Activated T-helper 1 cell treated with anti-CD3 and anti-CD28 coated beads, Interleukin-12 subunit alpha, Interleukin-12 subunit beta, Interleukin-2, Interleukin-4 antibody, amounts not matched to agents 30 ng/mL and 10 ng/mL and 1 ng/mL, durations not matched to agents 14 hours and 24 hours and 36 hours (primary cell): Measurements from ENCODE around the gene PLCXD1. TPM values are rescaled to one million over a fixed set of nuclear protein-coding genes. Genes with fewer than 3 reads are reported as not detected.
"Not testable (repeated sequence)": the region's sequence is repeated elsewhere in the genome, so short reads cannot be mapped to it uniquely, and the experiment has no call there.

Source experiments
- DNase-seq: peaks from one replicate; pipeline ENCODE4 v3.0.0; 2021; ENCODE audit warnings: low spot score
- H3K27ac Mint-ChIP-seq: one replicate; pipeline ENCODE4 v1.8.0; 2021; ENCODE audit warnings: mild to moderate bottlenecking, mixed read lengths
- H3K27me3 Mint-ChIP-seq: one replicate; pipeline ENCODE4 v1.8.0; 2022; ENCODE audit warnings: mild to moderate bottlenecking, moderate library complexity, mixed read lengths; ENCODE audit not compliant: insufficient read depth
- H3K36me3 Mint-ChIP-seq: one replicate; pipeline ENCODE4 v1.8.0; 2021; ENCODE audit warnings: low read depth, mixed read lengths
- H3K4me1 Mint-ChIP-seq: one replicate; pipeline ENCODE4 v1.8.0; 2021; ENCODE audit warnings: low read depth, mixed read lengths
- H3K4me3 Mint-ChIP-seq: one replicate; pipeline ENCODE4 v1.8.0; 2021; ENCODE audit warnings: mild to moderate bottlenecking, moderate library complexity, mixed read lengths
- H3K9me3 Mint-ChIP-seq: one replicate; pipeline ENCODE4 v1.8.0; 2021; ENCODE audit warnings: mixed read lengths
- intact Hi-C: fragments of 100-400 bp; cut with micrococcal nuclease; formaldehyde crosslinking; loops from one replicate; pipeline ENCODE4 v1.15.1; 2024
- total RNA-seq: library from RNA; stranded (reverse); gene quantifications from 2 replicates; pipeline ENCODE4 v1.2.3, GENCODE V29; 2022

Gene PLCXD1
- total RNA-seq, 1 donor from 2014 or later: 55.0 TPM

GRCh38 chrX:257054-257453 lies 24.1 kb upstream of the PLCXD1 start:
- DNase-seq, H3K36me3 Mint-ChIP-seq, intact Hi-C loops, H3K27me3 Mint-ChIP-seq, H3K4me3 Mint-ChIP-seq, H3K27ac Mint-ChIP-seq, H3K4me1 Mint-ChIP-seq, H3K9me3 Mint-ChIP-seq: not testable (repeated sequence)

GRCh38 chrX:257681-258289 lies 23.4 kb upstream of the PLCXD1 start:
- Mint-ChIP-seq H3K4me3 (no peak overlapping the region), H3K4me1 (no peaks in the 10 kb centered on the region), H3K27ac (no peak overlapping the region), H3K9me3 (peaks cover under 1% of the 10 kb centered on the region), H3K27me3 (no peaks in the 10 kb centered on the region), H3K36me3 (no peaks in the 10 kb centered on the region)
- intact Hi-C loops: no loop called here
- no peak for DNase-seq

- no peaks in the 10 kb centered on the region for H3K27me3 Mint-ChIP-seq
- no peaks in the 10 kb centered on the region for H3K36me3 Mint-ChIP-seq
- H3K9me3 Mint-ChIP-seq: no peaks in the 10 kb centered on the region
- H3K4me3 Mint-ChIP-seq: no peak overlapping the region
- intact Hi-C loops: no loop called here
- no peak for DNase-seq
- H3K4me1 Mint-ChIP-seq: no peaks in the 10 kb centered on the region
- H3K27ac Mint-ChIP-seq: no peak overlapping the region
Observed at GRCh38 chrX:258291-259040, 22.7 kb upstream of the PLCXD1 start.

GRCh38 chrX:259692-260355 lies 21.4 kb upstream of the PLCXD1 start:
- Mint-ChIP-seq H3K4me3 (no peak overlapping the region), H3K36me3 (no peaks in the 10 kb centered on the region), H3K9me3 (no peaks in the 10 kb centered on the region), H3K27ac (no peak overlapping the region), H3K27me3 (no peaks in the 10 kb centered on the region), H3K4me1 (no peaks in the 10 kb centered on the region)
- no peak for DNase-seq
- intact Hi-C loops: no loop called here

- no peak overlapping the region for H3K27ac Mint-ChIP-seq
- no peak for DNase-seq
- no peaks in the 10 kb centered on the region for H3K27me3 Mint-ChIP-seq
- H3K4me3 Mint-ChIP-seq: no peak overlapping the region
- intact Hi-C loops: no loop called here
- H3K36me3 Mint-ChIP-seq: no peaks in the 10 kb centered on the region
- H3K9me3 Mint-ChIP-seq: no peaks in the 10 kb centered on the region
- H3K4me1 Mint-ChIP-seq: no peaks in the 10 kb centered on the region
Observed at GRCh38 chrX:261167-261918, 19.8 kb upstream of the PLCXD1 start.

- Mint-ChIP-seq H3K4me1 (no peaks in the 10 kb centered on the region), H3K27me3 (no peaks in the 10 kb centered on the region), H3K9me3 (no peaks in the 10 kb centered on the region)
Observed at GRCh38 chrX:261919-262352, 19.2 kb upstream of the PLCXD1 start.

GRCh38 chrX:262381-262909 lies 18.7 kb upstream of the PLCXD1 start:
- Mint-ChIP-seq H3K36me3 (no peaks in the 10 kb centered on the region), H3K9me3 (no peaks in the 10 kb centered on the region), H3K4me3 (no peak overlapping the region), H3K27ac (no peak overlapping the region), H3K27me3 (no peaks in the 10 kb centered on the region), H3K4me1 (no peaks in the 10 kb centered on the region)
- intact Hi-C loops: no loop called here
- no peak for DNase-seq

More at GRCh38 chrX:261919-262352, 19.2 kb upstream of the PLCXD1 start:
- no peak overlapping the region for H3K4me3 Mint-ChIP-seq
- no peaks in the 10 kb centered on the region for H3K36me3 Mint-ChIP-seq
- intact Hi-C loops: no loop called here
- no peak for DNase-seq
- no peak overlapping the region for H3K27ac Mint-ChIP-seq

GRCh38 chrX:264006-264405 lies 17.2 kb upstream of the PLCXD1 start:
- intact Hi-C loops, H3K4me1 Mint-ChIP-seq, H3K9me3 Mint-ChIP-seq, H3K4me3 Mint-ChIP-seq, DNase-seq, H3K27me3 Mint-ChIP-seq, H3K27ac Mint-ChIP-seq, H3K36me3 Mint-ChIP-seq: not testable (repeated sequence)

- Mint-ChIP-seq H3K9me3 (no peaks in the 10 kb centered on the region), H3K4me3 (no peak overlapping the region), H3K27me3 (no peaks in the 10 kb centered on the region), H3K27ac (no peak overlapping the region), H3K36me3 (no peaks in the 10 kb centered on the region), H3K4me1 (no peaks in the 10 kb centered on the region)
- DNase-seq: no peak
- intact Hi-C loops: no loop called here
Observed at GRCh38 chrX:264634-265455, 16.3 kb upstream of the PLCXD1 start.

GRCh38 chrX:265502-265901 lies 15.7 kb upstream of the PLCXD1 start:
- Mint-ChIP-seq H3K4me1 (no peaks in the 10 kb centered on the region), H3K27me3 (no peaks in the 10 kb centered on the region), H3K27ac (no peak overlapping the region), H3K9me3 (no peaks in the 10 kb centered on the region), H3K4me3 (no peak overlapping the region), H3K36me3 (no peaks in the 10 kb centered on the region)
- no peak for DNase-seq
- intact Hi-C loops: no loop called here

GRCh38 chrX:267771-268261 lies 13.4 kb upstream of the PLCXD1 start:
- Mint-ChIP-seq H3K36me3 (no peaks in the 10 kb centered on the region), H3K27ac (no peak overlapping the region), H3K9me3 (no peaks in the 10 kb centered on the region), H3K4me3 (no peak overlapping the region), H3K27me3 (no peaks in the 10 kb centered on the region), H3K4me1 (no peaks in the 10 kb centered on the region)
- intact Hi-C loops: no loop called here
- no peak for DNase-seq

- no peaks in the 10 kb centered on the region for H3K9me3 Mint-ChIP-seq
- no peaks in the 10 kb centered on the region for H3K36me3 Mint-ChIP-seq
- DNase-seq: no peak
- H3K4me1 Mint-ChIP-seq: no peaks in the 10 kb centered on the region
- no peaks in the 10 kb centered on the region for H3K27me3 Mint-ChIP-seq
- no peak overlapping the region for H3K4me3 Mint-ChIP-seq
- no peak overlapping the region for H3K27ac Mint-ChIP-seq
- intact Hi-C loops: no loop called here
Observed at GRCh38 chrX:270848-271367, 10.3 kb upstream of the PLCXD1 start.
